ENCODE results near the gene PLCXD3. TPM values are rescaled to one million over a fixed set of nuclear protein-coding genes. Genes with fewer than 3 reads are reported as not detected.

Gene PLCXD3
- total RNA-seq, 1 donor from 2014 or later, result 1.1 TPM

- no peaks in the 10 kb centered on the region for H3K4me1 Mint-ChIP-seq (ENCODE audit: low read depth)
- no peaks in the 10 kb centered on the region for H3K27me3 Mint-ChIP-seq
- DNase-seq (ENCODE audit: low spot score, unreplicated experiment), result no peak
- no peaks in the 10 kb centered on the region for H3K9me3 Mint-ChIP-seq (ENCODE audit: low read depth)
- H3K36me3 Mint-ChIP-seq (ENCODE audit: insufficient read depth), result no peaks in the 10 kb centered on the region
- H3K4me3 Mint-ChIP-seq (ENCODE audit: low read depth), result no peak overlapping the region
- no peak for TF ChIP-seq CTCF (IDR thresholded peaks at IDR 0.05; ENCODE audit: unreplicated experiment)
- no peak overlapping the region for H3K27ac Mint-ChIP-seq
These were observed 44.8 kb downstream of the PLCXD3 start for GRCh38 chr5:41465493-41466171.

- Mint-ChIP-seq H3K27ac (no peak overlapping the region), H3K36me3 (ENCODE audit: insufficient read depth) (no peaks in the 10 kb centered on the region), H3K27me3 (no peaks in the 10 kb centered on the region), H3K4me1 (ENCODE audit: low read depth) (peaks cover 9% of the 10 kb centered on the region), H3K9me3 (ENCODE audit: low read depth) (no peaks in the 10 kb centered on the region), H3K4me3 (ENCODE audit: low read depth) (no peak overlapping the region)
- no peak for TF ChIP-seq CTCF (IDR thresholded peaks at IDR 0.05; ENCODE audit: unreplicated experiment)
- DNase-seq (ENCODE audit: low spot score, unreplicated experiment), result no peak
These were observed 50.8 kb downstream of the PLCXD3 start for GRCh38 chr5:41459557-41459956.

- H3K27ac Mint-ChIP-seq, result no peak overlapping the region
- no peaks in the 10 kb centered on the region for H3K27me3 Mint-ChIP-seq
- DNase-seq (ENCODE audit: low spot score, unreplicated experiment), result no peak
- H3K4me3 Mint-ChIP-seq (ENCODE audit: low read depth), result no peak overlapping the region
- no peaks in the 10 kb centered on the region for H3K36me3 Mint-ChIP-seq (ENCODE audit: insufficient read depth)
- H3K4me1 Mint-ChIP-seq (ENCODE audit: low read depth), result peaks cover 10% of the 10 kb centered on the region
- no peak for TF ChIP-seq CTCF (IDR thresholded peaks at IDR 0.05; ENCODE audit: unreplicated experiment)
- H3K9me3 Mint-ChIP-seq (ENCODE audit: low read depth), result no peaks in the 10 kb centered on the region
These were observed 53.3 kb downstream of the PLCXD3 start for GRCh38 chr5:41457094-41457493.

GRCh38 chr5:41452506-41452905 is 57.9 kb downstream of the PLCXD3 start:
- DNase-seq (ENCODE audit: low spot score, unreplicated experiment), result no peak
- H3K4me1 Mint-ChIP-seq (ENCODE audit: low read depth), result peaks cover 4% of the 10 kb centered on the region
- no peak overlapping the region for H3K27ac Mint-ChIP-seq
- H3K27me3 Mint-ChIP-seq, result peaks cover 2% of the 10 kb centered on the region
- no peak for TF ChIP-seq CTCF (IDR thresholded peaks at IDR 0.05; ENCODE audit: unreplicated experiment)
- H3K4me3 Mint-ChIP-seq (ENCODE audit: low read depth), result no peak overlapping the region
- no peaks in the 10 kb centered on the region for H3K36me3 Mint-ChIP-seq (ENCODE audit: insufficient read depth)
- H3K9me3 Mint-ChIP-seq (ENCODE audit: low read depth), result no peaks in the 10 kb centered on the region

DNA sequence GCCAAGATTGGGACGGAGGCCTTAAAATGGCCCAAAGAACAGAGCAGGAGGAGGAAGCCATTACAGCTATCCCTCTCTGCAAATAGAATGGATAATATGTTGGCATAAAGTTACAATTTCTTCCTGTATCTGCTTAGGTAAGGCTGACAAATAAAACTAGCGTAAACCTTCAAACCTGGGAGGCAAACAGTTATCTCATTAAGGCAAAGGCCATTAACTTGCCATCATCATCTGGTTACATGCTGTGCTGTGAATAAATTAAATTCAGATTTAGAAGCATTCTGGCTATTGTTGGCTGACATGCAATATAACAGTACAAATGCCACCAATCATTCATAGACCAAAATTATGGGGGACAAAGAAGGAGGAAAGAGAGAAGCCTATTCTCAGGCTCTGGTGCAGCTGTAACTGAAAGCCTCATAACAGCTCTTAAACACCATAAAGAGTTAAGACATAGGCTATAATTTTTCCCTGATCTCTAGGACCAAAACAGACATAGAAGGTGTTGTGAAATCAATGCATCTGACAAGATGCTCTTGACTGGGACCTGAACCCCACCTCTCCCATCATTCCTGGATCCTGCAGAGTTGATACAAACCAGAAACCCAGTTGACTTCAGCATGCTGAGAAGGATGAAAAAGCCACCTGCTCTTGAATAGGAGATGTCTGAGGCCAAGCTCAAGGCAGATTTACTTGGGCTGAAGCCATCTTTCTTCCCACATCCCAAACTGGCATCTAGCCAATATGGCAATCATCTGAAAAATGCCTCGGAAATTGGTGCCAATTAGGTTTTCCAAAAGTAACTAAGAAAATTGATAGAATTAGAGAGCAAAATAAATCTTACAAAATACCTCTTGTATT is 62.5 kb downstream of the PLCXD3 start:
- H3K9me3 Mint-ChIP-seq (ENCODE audit: low read depth), result no peaks in the 10 kb centered on the region
- H3K4me3 Mint-ChIP-seq (ENCODE audit: low read depth), result no peak overlapping the region
- H3K27me3 Mint-ChIP-seq, result peaks cover 2% of the 10 kb centered on the region
- no peak overlapping the region for H3K27ac Mint-ChIP-seq
- no peak for DNase-seq (ENCODE audit: low spot score, unreplicated experiment)
- H3K4me1 Mint-ChIP-seq (ENCODE audit: low read depth), result peaks cover 1% of the 10 kb centered on the region
- H3K36me3 Mint-ChIP-seq (ENCODE audit: insufficient read depth), result no peaks in the 10 kb centered on the region
- TF ChIP-seq CTCF (IDR thresholded peaks at IDR 0.05; ENCODE audit: unreplicated experiment), result no peak

Measured in progenitor cell of endocrine pancreas (in vitro differentiated cells).